Testis (tissue), 2 donors: ENCODE data around the gene PLLP.

Experiments used
- CTCF ChIP-seq, 3 experiments: fragments of 450-650 bp in 2 of 3; fragments of 200-600 bp in 1 of 3; sonication (generic) in 1 of 3; IDR thresholded peaks; one replicate each; pipeline ENCODE4 v1.5.1; 2016 to 2019; ENCODE audit warnings: antibody characterized with exemption in 3 of 3, mild to moderate bottlenecking in 2 of 3, moderate library complexity in 1 of 3
- POLR2A ChIP-seq: fragments of 450-650 bp; IDR thresholded peaks from one replicate; pipeline ENCODE4 v1.6.1; 2017; ENCODE audit warnings: antibody characterized with exemption, mild to moderate bottlenecking, moderate library complexity

- TF ChIP-seq CTCF (IDR thresholded peaks at IDR 0.05) (no peak), POLR2A (no peak)
Measured at GRCh38 chr16:57236022-57236350, 48.5 kb downstream of the PLLP start.
